Measurements from ENCODE around the gene SPDL1. TPM values are rescaled to one million over a fixed set of nuclear protein-coding genes. Genes with fewer than 3 reads are reported as not detected.

SPDL1 gene
- total and polyA plus RNA-seq, 2 donors: 9.5 to 29.8 TPM

DNA sequence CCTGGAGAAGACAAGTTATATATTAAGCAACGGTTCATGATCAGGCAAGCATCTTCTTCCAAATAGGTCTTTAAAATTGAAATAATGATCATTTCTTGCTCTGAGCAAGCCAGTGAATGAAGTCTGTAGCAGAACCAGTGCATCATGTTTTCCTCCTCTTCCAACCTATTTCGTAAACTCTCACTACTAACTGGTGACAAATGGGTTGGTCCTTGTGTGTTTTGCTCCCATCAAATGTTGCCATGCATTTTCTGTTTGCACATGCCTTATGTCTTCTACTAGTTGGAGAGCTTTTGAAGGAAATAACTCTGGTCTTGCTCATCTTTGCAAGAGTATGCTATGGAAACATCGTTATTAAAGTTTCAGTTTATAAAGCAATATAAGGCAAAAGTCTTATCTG lies 37.2 kb upstream of the SPDL1 start:
- H3K9me3 ChIP-seq (ENCODE audit: control insufficient read depth in 2 of 2, insufficient read depth in 1 of 2, low read length in 1 of 2): no peaks in the 10 kb centered on the region
- no peaks in the 10 kb centered on the region for H3K4me1 ChIP-seq (ENCODE audit: control insufficient read depth in 2 of 2, insufficient read depth in 2 of 2, low read length in 2 of 2)
- no peak overlapping the region for H3K27ac ChIP-seq (ENCODE audit: low read depth in 1 of 2, low read length in 1 of 2)
- H3K27me3 ChIP-seq (ENCODE audit: control insufficient read depth in 2 of 2, insufficient read depth in 1 of 2, low read length in 1 of 2): peaks cover 0 to 4% of the 10 kb centered on the region in 2 donors
- H3K36me3 ChIP-seq (ENCODE audit: control insufficient read depth in 2 of 2, insufficient read depth in 2 of 2, low read length in 1 of 2): no peaks in the 10 kb centered on the region
- H3K4me3 ChIP-seq (ENCODE audit: low read length in 2 of 2): no peak overlapping the region
- 98% methylated on average over 3 of the region's 3 CpGs for WGBS
- no peak for DNase-seq (ENCODE audit: low read depth in 6 of 9, low spot score in 9 of 9)

DNA sequence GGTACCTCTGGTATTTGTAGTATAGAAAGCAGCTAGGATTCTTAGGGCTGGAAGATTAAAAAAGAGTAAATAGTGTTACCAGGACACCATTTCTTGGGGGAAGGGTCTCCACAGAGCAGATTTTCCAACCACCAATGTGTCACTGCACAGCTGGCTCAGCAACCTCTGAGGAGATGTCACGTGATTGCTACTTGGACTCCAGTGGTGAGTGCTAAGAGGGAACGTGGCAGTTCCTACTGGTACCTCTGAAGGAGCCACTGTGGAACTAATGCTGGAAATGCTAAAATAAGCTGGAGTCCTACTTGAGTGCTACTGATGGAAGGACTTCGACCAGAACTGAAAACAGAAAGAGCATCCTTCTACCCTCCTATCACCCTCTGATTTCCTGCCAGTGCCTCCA lies 36.1 kb upstream of the SPDL1 start:
- H3K27me3 ChIP-seq (ENCODE audit: control insufficient read depth in 2 of 2, insufficient read depth in 1 of 2, low read length in 1 of 2): peaks cover 0 to 4% of the 10 kb centered on the region in 2 donors
- DNase-seq (ENCODE audit: low read depth in 6 of 9, low spot score in 9 of 9): no peak
- H3K36me3 ChIP-seq (ENCODE audit: control insufficient read depth in 2 of 2, insufficient read depth in 2 of 2, low read length in 1 of 2): no peaks in the 10 kb centered on the region

DNA sequence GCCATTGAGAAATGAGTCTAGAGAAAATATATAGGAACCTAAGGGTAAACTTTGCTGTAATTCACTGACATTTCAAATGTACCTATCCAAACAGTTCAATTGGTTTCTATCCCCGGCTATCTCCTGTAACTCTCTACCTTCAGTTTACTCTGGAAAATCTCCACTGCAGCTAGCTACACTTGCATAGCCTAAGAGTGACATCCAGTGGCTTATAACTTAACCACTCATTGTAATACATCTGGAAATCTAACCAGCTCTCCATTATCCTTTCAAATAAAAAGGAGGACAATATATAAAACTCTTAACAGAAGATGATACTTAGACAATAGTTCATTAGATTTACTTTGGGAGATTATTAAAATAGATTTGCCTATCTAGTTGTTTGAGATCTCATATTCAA lies 35.3 kb upstream of the SPDL1 start:
- no peak for DNase-seq (ENCODE audit: low read depth in 6 of 9, low spot score in 9 of 9)
- Histone ChIP-seq H3K4me3 (ENCODE audit: low read length in 2 of 2) (no peak overlapping the region), H3K4me1 (ENCODE audit: control insufficient read depth in 2 of 2, insufficient read depth in 2 of 2, low read length in 2 of 2) (no peaks in the 10 kb centered on the region), H3K36me3 (ENCODE audit: control insufficient read depth in 2 of 2, insufficient read depth in 2 of 2, low read length in 1 of 2) (no peaks in the 10 kb centered on the region), H3K9me3 (ENCODE audit: control insufficient read depth in 2 of 2, insufficient read depth in 1 of 2, low read length in 1 of 2) (no peaks in the 10 kb centered on the region), H3K27ac (ENCODE audit: low read depth in 1 of 2, low read length in 1 of 2) (no peak overlapping the region), H3K27me3 (ENCODE audit: control insufficient read depth in 2 of 2, insufficient read depth in 1 of 2, low read length in 1 of 2) (peaks cover 0 to 4% of the 10 kb centered on the region in 2 donors)
- WGBS: 70% methylated on average over 1 of the region's 1 CpG

More for the DNA sequence above, 36.1 kb upstream of the SPDL1 start:
- Histone ChIP-seq H3K9me3 (ENCODE audit: control insufficient read depth in 2 of 2, insufficient read depth in 1 of 2, low read length in 1 of 2) (no peaks in the 10 kb centered on the region), H3K27ac (ENCODE audit: low read depth in 1 of 2, low read length in 1 of 2) (no peak overlapping the region), H3K4me1 (ENCODE audit: control insufficient read depth in 2 of 2, insufficient read depth in 2 of 2, low read length in 2 of 2) (no peaks in the 10 kb centered on the region), H3K4me3 (ENCODE audit: low read length in 2 of 2) (no peak overlapping the region)
- 58% methylated on average over 3 of the region's 3 CpGs for WGBS

GRCh38 chr5:169549453-169550100 lies 34.0 kb upstream of the SPDL1 start:
- Histone ChIP-seq H3K4me1 (ENCODE audit: control insufficient read depth in 2 of 2, insufficient read depth in 2 of 2, low read length in 2 of 2) (no peaks in the 10 kb centered on the region), H3K36me3 (ENCODE audit: control insufficient read depth in 2 of 2, insufficient read depth in 2 of 2, low read length in 1 of 2) (no peaks in the 10 kb centered on the region), H3K9me3 (ENCODE audit: control insufficient read depth in 2 of 2, insufficient read depth in 1 of 2, low read length in 1 of 2) (no peaks in the 10 kb centered on the region), H3K4me3 (ENCODE audit: low read length in 2 of 2) (no peak overlapping the region), H3K27me3 (ENCODE audit: control insufficient read depth in 2 of 2, insufficient read depth in 1 of 2, low read length in 1 of 2) (peaks cover 0 to 4% of the 10 kb centered on the region in 2 donors), H3K27ac (ENCODE audit: low read depth in 1 of 2, low read length in 1 of 2) (no peak overlapping the region)
- WGBS: 83% methylated on average over 1 of the region's 1 CpG
- DNase-seq (ENCODE audit: low read depth in 6 of 9, low spot score in 9 of 9): no peak

DNA sequence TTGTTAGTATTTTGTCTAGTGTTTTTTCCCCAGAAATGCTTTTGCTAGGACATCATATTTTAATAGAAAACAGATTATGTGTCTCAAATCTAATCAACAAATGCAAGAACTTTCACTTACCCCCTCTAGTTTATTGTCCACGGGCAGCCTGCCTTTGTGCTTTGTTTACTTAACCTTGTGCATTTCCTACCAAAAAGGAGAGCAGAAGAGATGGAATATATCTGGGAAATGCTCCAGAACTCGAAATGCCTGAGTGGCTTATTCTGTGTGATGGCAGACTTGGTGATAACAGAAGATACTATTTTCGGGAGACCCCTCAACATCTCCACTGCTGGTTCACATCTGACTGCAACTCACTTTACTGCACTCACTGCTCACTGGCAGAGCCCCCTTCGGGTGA lies 33.3 kb upstream of the SPDL1 start:
- Histone ChIP-seq H3K4me3 (ENCODE audit: low read length in 2 of 2) (no peak overlapping the region), H3K4me1 (ENCODE audit: control insufficient read depth in 2 of 2, insufficient read depth in 2 of 2, low read length in 2 of 2) (no peaks in the 10 kb centered on the region), H3K9me3 (ENCODE audit: control insufficient read depth in 2 of 2, insufficient read depth in 1 of 2, low read length in 1 of 2) (no peaks in the 10 kb centered on the region), H3K27ac (ENCODE audit: low read depth in 1 of 2, low read length in 1 of 2) (no peak overlapping the region), H3K36me3 (ENCODE audit: control insufficient read depth in 2 of 2, insufficient read depth in 2 of 2, low read length in 1 of 2) (no peaks in the 10 kb centered on the region), H3K27me3 (ENCODE audit: control insufficient read depth in 2 of 2, insufficient read depth in 1 of 2, low read length in 1 of 2) (peaks cover 0 to 4% of the 10 kb centered on the region in 2 donors)
- no peak for DNase-seq (ENCODE audit: low read depth in 6 of 9, low spot score in 9 of 9)
- WGBS: 46% methylated on average over 4 of the region's 4 CpGs

GRCh38 chr5:169551146-169551545 lies 32.4 kb upstream of the SPDL1 start:
- no peaks in the 10 kb centered on the region for H3K36me3 ChIP-seq (ENCODE audit: control insufficient read depth in 2 of 2, insufficient read depth in 2 of 2, low read length in 1 of 2)
- 95% methylated on average over 1 of the region's 1 CpG for WGBS

DNA sequence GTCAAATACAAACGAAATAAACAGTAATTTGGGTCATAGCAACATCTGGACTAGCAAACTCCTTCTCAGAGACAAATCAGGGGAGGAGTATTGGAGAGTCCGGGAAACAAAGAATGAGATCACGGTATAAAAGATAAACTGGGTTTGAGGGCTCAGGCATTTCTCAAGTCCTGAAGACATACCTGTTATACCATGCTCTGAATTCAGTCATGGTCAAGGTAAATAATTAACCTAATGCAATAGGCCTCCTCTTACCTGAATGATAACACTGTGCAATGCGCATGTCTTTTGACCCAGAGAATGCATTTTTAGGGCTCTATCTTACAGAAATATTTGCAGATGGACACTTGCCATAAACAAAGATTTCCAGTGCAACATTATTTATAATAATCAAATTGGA lies 31.9 kb upstream of the SPDL1 start:
- Histone ChIP-seq H3K27ac (ENCODE audit: low read depth in 1 of 2, low read length in 1 of 2) (no peak overlapping the region), H3K9me3 (ENCODE audit: control insufficient read depth in 2 of 2, insufficient read depth in 1 of 2, low read length in 1 of 2) (no peaks in the 10 kb centered on the region), H3K27me3 (ENCODE audit: control insufficient read depth in 2 of 2, insufficient read depth in 1 of 2, low read length in 1 of 2) (peaks cover 0 to 4% of the 10 kb centered on the region in 2 donors), H3K4me3 (ENCODE audit: low read length in 2 of 2) (no peak overlapping the region), H3K36me3 (ENCODE audit: control insufficient read depth in 2 of 2, insufficient read depth in 2 of 2, low read length in 1 of 2) (no peaks in the 10 kb centered on the region), H3K4me1 (ENCODE audit: control insufficient read depth in 2 of 2, insufficient read depth in 2 of 2, low read length in 2 of 2) (no peaks in the 10 kb centered on the region)
- WGBS: 70% methylated on average over 4 of the region's 4 CpGs
- no peak for DNase-seq (ENCODE audit: low read depth in 6 of 9, low spot score in 9 of 9)

More at GRCh38 chr5:169551146-169551545, 32.4 kb upstream of the SPDL1 start:
- Histone ChIP-seq H3K4me1 (ENCODE audit: control insufficient read depth in 2 of 2, insufficient read depth in 2 of 2, low read length in 2 of 2) (no peaks in the 10 kb centered on the region), H3K27ac (ENCODE audit: low read depth in 1 of 2, low read length in 1 of 2) (no peak overlapping the region), H3K9me3 (ENCODE audit: control insufficient read depth in 2 of 2, insufficient read depth in 1 of 2, low read length in 1 of 2) (no peaks in the 10 kb centered on the region), H3K27me3 (ENCODE audit: control insufficient read depth in 2 of 2, insufficient read depth in 1 of 2, low read length in 1 of 2) (peaks cover 0 to 4% of the 10 kb centered on the region in 2 donors), H3K4me3 (ENCODE audit: low read length in 2 of 2) (no peak overlapping the region)
- no peak for DNase-seq (ENCODE audit: low read depth in 6 of 9, low spot score in 9 of 9)

DNA sequence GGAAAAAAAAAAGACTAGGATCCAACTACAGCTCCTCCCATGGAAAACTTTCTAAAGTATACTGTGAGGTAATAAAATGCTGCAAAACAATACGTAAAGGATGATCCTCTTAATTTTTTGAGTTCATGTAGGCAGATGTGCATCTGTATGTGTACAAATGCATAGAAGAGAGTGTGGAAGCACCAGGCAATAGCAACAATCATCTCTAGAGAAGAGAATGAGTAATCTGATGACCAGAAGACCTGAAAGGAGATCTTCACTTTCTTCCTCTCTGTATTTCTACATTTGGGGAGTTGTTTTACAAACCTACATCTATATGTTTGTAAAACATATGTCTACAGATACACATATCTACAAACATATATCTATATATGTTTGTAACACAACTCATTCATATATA lies 29.3 kb upstream of the SPDL1 start:
- H3K4me1 ChIP-seq (ENCODE audit: control insufficient read depth in 2 of 2, insufficient read depth in 2 of 2, low read length in 2 of 2): no peaks in the 10 kb centered on the region
- WGBS: 91% methylated on average over 1 of the region's 1 CpG
- H3K27me3 ChIP-seq (ENCODE audit: control insufficient read depth in 2 of 2, insufficient read depth in 1 of 2, low read length in 1 of 2): peaks cover 0 to 2% of the 10 kb centered on the region in 2 donors
- no peak overlapping the region for H3K4me3 ChIP-seq (ENCODE audit: low read length in 2 of 2)
- DNase-seq (ENCODE audit: low read depth in 6 of 9, low spot score in 9 of 9): no peak
- no peaks in the 10 kb centered on the region for H3K36me3 ChIP-seq (ENCODE audit: control insufficient read depth in 2 of 2, insufficient read depth in 2 of 2, low read length in 1 of 2)
- no peaks in the 10 kb centered on the region for H3K9me3 ChIP-seq (ENCODE audit: control insufficient read depth in 2 of 2, insufficient read depth in 1 of 2, low read length in 1 of 2)
- no peak overlapping the region for H3K27ac ChIP-seq (ENCODE audit: low read depth in 1 of 2, low read length in 1 of 2)

DNA sequence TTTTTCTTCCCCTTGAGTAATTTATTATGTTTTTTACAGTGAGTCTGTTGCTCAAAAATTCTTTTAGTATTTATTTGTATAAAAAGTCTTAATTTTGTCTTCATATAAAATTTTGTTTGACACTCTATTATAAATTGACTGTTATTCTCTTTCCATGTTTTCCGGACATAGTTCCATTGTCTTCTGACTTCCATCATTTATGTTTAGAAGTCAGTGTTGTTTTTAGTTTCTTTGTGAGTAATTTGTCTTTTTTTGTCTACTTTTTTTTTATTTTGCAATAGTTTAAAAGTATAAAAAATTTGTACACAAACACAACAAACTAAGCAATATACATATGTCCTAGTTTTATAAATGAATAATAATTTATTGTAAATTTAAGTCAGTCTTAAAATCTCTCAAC lies 25.7 kb upstream of the SPDL1 start:
- Histone ChIP-seq H3K9me3 (ENCODE audit: control insufficient read depth in 2 of 2, insufficient read depth in 1 of 2, low read length in 1 of 2) (no peaks in the 10 kb centered on the region), H3K4me3 (ENCODE audit: low read length in 2 of 2) (no peak overlapping the region), H3K27ac (ENCODE audit: low read depth in 1 of 2, low read length in 1 of 2) (no peak overlapping the region), H3K4me1 (ENCODE audit: control insufficient read depth in 2 of 2, insufficient read depth in 2 of 2, low read length in 2 of 2) (no peaks in the 10 kb centered on the region), H3K36me3 (ENCODE audit: control insufficient read depth in 2 of 2, insufficient read depth in 2 of 2, low read length in 1 of 2) (no peaks in the 10 kb centered on the region), H3K27me3 (ENCODE audit: control insufficient read depth in 2 of 2, insufficient read depth in 1 of 2, low read length in 1 of 2) (no peaks in the 10 kb centered on the region)
- WGBS: 95% methylated on average over 1 of the region's 1 CpG
- no peak for DNase-seq (ENCODE audit: low read depth in 6 of 9, low spot score in 9 of 9)
